ENCODE data around the gene IGDCC3.

The IGDCC3 gene

DNA sequence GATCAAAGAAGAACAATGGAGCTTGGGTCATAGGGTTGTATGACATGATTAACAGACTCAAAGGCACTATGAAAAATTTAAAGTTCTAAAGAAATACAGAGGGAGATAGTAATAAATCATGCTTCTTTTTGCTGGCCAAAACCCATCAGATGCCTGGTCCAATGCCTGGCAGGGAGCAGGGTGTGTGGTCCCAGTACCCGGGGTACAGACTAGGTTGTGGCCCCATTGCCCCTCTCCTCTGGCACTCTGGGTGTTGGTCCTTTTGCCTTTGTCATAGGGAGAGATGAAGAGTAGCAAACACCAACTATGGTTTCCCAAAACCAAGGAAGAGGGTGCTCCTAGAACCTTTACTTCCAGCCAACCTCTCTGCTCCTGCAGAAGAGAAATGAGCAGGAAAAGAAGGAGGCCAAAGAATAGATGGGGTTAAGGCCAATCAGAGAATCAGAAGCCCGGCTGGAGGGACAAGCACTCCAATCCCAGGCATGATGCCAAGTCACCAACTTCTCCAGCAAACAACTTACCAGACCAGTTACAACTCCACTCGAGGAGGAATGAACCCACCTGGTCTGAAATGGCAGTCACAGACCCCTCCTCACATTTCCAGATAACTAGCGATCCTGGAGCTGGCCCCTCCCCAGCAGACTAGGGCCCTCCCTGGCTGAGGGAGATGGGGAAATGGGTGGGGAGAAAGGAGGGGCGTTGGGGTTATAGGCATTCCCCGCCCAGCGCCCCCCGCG lies 1.8 kb downstream of the IGDCC3 start:
- Histone ChIP-seq H3K9me3 (ENCODE audit: control insufficient read depth, low read length) (no peaks in the 10 kb centered on the region), H3K4me3 (ENCODE audit: low read length) (no peak overlapping the region), H3K4me1 (ENCODE audit: control insufficient read depth, insufficient read depth, low read length) (peaks cover 8% of the 10 kb centered on the region), H3K27me3 (replicated peaks; ENCODE audit: control insufficient read depth, insufficient read depth, low read length) (peaks cover 65% of the 10 kb centered on the region), H3K9ac (ENCODE audit: low read length) (no peak overlapping the region), H3K36me3 (ENCODE audit: control insufficient read depth, insufficient read depth, low read length, severe bottlenecking) (no peaks in the 10 kb centered on the region)
- DNase-seq (ENCODE audit: low read depth): no peak

DNA sequence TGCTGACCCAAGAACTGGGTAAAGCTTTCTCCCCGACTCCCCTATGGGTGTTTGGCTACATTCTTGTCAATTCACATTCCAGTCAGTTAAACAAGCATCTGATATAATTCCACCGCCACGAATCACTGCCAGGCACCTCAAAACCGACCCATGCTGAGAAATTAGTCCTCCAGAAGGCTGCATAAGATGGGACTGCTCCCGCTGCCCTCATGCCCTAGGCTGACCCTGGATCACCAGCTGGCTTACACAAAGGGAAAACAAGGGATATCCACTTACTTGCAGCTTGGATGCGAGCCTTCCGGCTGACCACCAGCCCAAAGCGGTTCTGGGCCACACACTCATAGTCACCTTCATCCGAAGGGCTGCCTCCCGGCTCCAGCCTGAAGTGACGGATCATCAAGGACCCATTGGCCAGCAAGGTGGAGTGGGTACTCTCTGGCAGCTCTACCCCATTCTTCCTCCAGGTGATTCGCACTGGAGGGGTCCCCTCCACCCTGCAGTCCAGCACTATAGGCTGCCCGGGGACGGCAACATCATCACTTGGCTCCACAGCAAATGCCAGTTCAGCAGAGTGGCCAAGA lies 2.9 kb downstream of the IGDCC3 start:
- H3K9ac ChIP-seq (ENCODE audit: low read length): no peak overlapping the region
- peaks cover 59% of the 10 kb centered on the region for H3K27me3 ChIP-seq (replicated peaks; ENCODE audit: control insufficient read depth, insufficient read depth, low read length)
- peaks cover 8% of the 10 kb centered on the region for H3K4me1 ChIP-seq (ENCODE audit: control insufficient read depth, insufficient read depth, low read length)
- no peak overlapping the region for H3K4me3 ChIP-seq (ENCODE audit: low read length)
- peak; percentile 35 for DNase-seq (ENCODE audit: low read depth)
- no peaks in the 10 kb centered on the region for H3K36me3 ChIP-seq (ENCODE audit: control insufficient read depth, insufficient read depth, low read length, severe bottlenecking)
- H3K9me3 ChIP-seq (ENCODE audit: control insufficient read depth, low read length): no peaks in the 10 kb centered on the region

DNA sequence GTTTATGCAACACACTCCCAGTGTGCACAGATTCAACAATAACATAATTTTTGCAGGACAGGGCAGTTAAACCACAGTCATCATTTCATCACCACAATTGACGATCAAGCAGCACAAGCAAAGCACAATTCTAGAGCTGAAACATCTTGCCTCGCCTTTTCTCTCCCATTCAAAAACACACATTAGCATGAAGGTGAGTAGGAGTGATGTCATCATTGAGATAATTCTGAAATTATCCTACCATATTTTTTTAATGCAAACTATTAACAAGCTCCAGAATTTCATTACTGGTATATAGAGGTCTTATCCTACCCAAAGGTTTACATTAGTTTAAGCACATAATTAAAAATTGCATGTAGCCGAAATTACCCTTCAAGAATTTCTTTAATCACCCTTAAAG lies 3.5 kb downstream of the IGDCC3 start:
- H3K4me1 ChIP-seq (ENCODE audit: control insufficient read depth, insufficient read depth, low read length): peaks cover 8% of the 10 kb centered on the region
- no peaks in the 10 kb centered on the region for H3K9me3 ChIP-seq (ENCODE audit: control insufficient read depth, low read length)
- H3K27me3 ChIP-seq (replicated peaks; ENCODE audit: control insufficient read depth, insufficient read depth, low read length): peaks cover 58% of the 10 kb centered on the region
- H3K4me3 ChIP-seq (ENCODE audit: low read length): no peak overlapping the region
- DNase-seq (ENCODE audit: low read depth): no peak
- no peak overlapping the region for H3K9ac ChIP-seq (ENCODE audit: low read length)
- H3K36me3 ChIP-seq (ENCODE audit: control insufficient read depth, insufficient read depth, low read length, severe bottlenecking): no peaks in the 10 kb centered on the region

DNA sequence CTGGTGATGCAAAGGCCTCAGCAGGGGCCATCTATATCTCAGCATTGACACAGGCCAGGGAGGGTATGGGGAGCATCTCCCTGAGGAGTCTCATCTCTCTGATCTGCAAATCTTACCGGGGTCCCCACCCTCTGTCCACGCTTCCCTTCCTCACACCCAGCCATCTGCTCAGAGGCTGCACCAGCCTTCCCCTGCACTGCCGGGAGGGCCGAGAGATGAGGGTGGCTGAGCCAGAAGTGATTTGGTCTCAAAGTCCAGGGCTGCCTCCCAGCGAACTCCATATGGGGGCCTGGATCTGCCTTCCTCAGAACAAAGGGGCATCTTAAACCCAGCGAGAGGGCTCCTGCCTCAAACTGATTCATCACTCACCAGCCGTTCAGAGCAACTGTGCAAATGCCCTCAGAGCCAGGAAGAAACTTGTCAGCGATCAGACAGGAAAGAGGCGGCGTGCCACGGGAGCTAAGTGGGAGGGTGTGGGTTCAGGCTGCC lies 4.6 kb downstream of the IGDCC3 start:
- no peak for DNase-seq (ENCODE audit: low read depth)
- H3K27me3 ChIP-seq (replicated peaks; ENCODE audit: control insufficient read depth, insufficient read depth, low read length): peaks cover 56% of the 10 kb centered on the region
- no peaks in the 10 kb centered on the region for H3K9me3 ChIP-seq (ENCODE audit: control insufficient read depth, low read length)
- no peaks in the 10 kb centered on the region for H3K36me3 ChIP-seq (ENCODE audit: control insufficient read depth, insufficient read depth, low read length, severe bottlenecking)
- peaks cover 8% of the 10 kb centered on the region for H3K4me1 ChIP-seq (ENCODE audit: control insufficient read depth, insufficient read depth, low read length)
- H3K9ac ChIP-seq (ENCODE audit: low read length): no peak overlapping the region
- no peak overlapping the region for H3K4me3 ChIP-seq (ENCODE audit: low read length)

DNA sequence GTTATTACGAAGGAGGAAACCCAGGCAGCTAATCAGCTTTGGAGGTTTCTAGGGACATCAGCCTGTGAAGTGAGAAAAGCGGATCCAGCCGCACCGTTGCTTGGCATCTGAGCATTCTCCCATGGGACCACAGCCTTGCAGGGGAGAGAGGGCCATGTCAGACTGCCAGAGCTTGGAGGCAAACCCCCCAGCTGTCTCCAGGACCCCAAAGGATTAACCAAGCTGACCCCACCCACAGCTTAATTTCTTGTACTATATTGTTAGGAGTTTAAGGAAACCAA lies 5.1 kb downstream of the IGDCC3 start:
- no peak overlapping the region for H3K9ac ChIP-seq (ENCODE audit: low read length)
- H3K36me3 ChIP-seq (ENCODE audit: control insufficient read depth, insufficient read depth, low read length, severe bottlenecking): no peaks in the 10 kb centered on the region
- no peak for DNase-seq (ENCODE audit: low read depth)
- peaks cover 8% of the 10 kb centered on the region for H3K4me1 ChIP-seq (ENCODE audit: control insufficient read depth, insufficient read depth, low read length)
- H3K4me3 ChIP-seq (ENCODE audit: low read length): no peak overlapping the region
- no peaks in the 10 kb centered on the region for H3K9me3 ChIP-seq (ENCODE audit: control insufficient read depth, low read length)
- H3K27me3 ChIP-seq (replicated peaks; ENCODE audit: control insufficient read depth, insufficient read depth, low read length): peaks cover 57% of the 10 kb centered on the region

DNA sequence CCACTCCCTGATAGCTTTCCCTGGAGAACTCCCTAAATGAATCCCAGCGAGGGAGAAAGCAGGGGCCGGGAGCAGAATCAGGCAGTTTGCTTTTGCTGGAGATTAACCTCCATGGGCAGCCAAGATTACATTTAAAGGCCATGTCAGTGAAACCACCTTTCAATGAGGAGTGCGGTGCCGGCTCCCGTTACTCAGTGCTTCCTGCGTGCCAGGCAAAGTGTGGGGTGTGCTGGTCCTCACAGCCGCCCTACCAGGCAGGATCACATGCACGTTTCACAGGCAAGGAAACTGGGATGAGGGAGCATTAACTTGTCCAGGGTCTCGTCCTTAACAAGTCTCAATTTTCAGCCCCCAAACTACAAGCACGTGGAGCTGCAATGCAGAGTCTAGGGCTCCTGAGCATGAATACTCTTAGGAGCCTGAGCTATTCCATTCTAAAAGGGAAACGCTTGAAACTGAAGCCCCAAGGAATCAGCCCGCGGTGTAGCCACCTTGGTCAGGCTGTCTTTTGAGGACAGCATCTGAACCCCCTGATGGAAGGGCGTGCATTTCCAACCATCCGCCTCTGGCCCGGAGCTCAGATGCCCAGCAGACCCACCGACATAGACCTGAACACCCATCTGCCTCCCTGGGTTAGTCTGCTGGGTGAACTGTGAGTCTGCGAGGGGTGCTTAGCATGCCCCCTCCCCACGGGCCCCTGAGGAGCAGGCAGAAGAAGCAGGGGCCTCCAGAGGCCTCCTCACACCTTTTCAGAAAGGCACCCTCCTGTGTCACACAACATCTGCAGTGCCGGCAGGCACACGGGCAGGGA lies 5.6 kb downstream of the IGDCC3 start:
- H3K27me3 ChIP-seq (replicated peaks; ENCODE audit: control insufficient read depth, insufficient read depth, low read length): peaks cover 59% of the 10 kb centered on the region
- DNase-seq (ENCODE audit: low read depth): no peak
- no peaks in the 10 kb centered on the region for H3K9me3 ChIP-seq (ENCODE audit: control insufficient read depth, low read length)
- H3K4me1 ChIP-seq (ENCODE audit: control insufficient read depth, insufficient read depth, low read length): peaks cover 6% of the 10 kb centered on the region
- no peak overlapping the region for H3K4me3 ChIP-seq (ENCODE audit: low read length)
- no peak overlapping the region for H3K9ac ChIP-seq (ENCODE audit: low read length)
- H3K36me3 ChIP-seq (ENCODE audit: control insufficient read depth, insufficient read depth, low read length, severe bottlenecking): no peaks in the 10 kb centered on the region

DNA sequence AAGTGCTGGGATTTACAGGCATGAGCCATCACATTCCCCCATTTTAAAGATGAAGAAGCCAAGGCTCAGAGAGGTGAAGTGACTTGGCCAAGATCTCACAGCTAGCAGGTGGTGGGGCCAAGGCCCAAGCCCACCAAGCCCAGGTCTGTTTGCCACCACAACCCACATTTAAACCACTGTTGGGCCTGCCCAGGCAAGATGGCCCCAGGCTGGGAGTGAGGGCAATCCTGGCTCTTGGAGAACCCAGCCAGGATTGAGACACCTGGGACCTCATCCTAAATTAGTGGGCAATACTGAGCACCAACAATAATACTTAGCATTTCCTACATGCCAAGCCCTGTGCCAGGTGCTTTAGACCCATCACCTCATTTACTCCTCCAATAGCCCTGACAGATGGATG lies 6.9 kb downstream of the IGDCC3 start:
- Histone ChIP-seq H3K4me3 (ENCODE audit: low read length) (no peak overlapping the region), H3K36me3 (ENCODE audit: control insufficient read depth, insufficient read depth, low read length, severe bottlenecking) (no peaks in the 10 kb centered on the region), H3K9ac (ENCODE audit: low read length) (no peak overlapping the region), H3K9me3 (ENCODE audit: control insufficient read depth, low read length) (no peaks in the 10 kb centered on the region), H3K27me3 (replicated peaks; ENCODE audit: control insufficient read depth, insufficient read depth, low read length) (peaks cover 55% of the 10 kb centered on the region), H3K4me1 (ENCODE audit: control insufficient read depth, insufficient read depth, low read length) (no peaks in the 10 kb centered on the region)
- DNase-seq (ENCODE audit: low read depth): no peak

DNA sequence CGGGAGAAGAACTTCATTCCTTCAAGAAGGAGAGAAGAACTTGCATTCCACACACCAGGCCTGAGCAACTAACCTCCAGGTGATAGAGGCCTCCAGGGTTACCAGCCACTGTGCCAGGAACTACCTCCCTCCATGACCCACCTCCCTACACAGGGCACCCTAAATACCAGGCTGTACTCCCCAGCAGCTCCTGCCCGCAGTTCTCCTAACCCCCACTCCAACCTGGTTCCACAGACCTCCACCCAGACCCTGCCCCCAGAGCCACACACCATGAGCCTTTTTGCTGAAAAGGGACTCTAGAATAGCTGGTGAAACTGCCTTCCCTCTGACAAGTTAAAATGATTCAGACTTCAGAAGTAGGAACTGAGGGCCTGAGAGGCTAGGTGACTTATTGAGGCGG lies 8.2 kb downstream of the IGDCC3 start:
- H3K9me3 ChIP-seq (ENCODE audit: control insufficient read depth, low read length): no peaks in the 10 kb centered on the region
- H3K27me3 ChIP-seq (replicated peaks; ENCODE audit: control insufficient read depth, insufficient read depth, low read length): peaks cover 52% of the 10 kb centered on the region
- H3K9ac ChIP-seq (ENCODE audit: low read length): no peak overlapping the region
- no peaks in the 10 kb centered on the region for H3K36me3 ChIP-seq (ENCODE audit: control insufficient read depth, insufficient read depth, low read length, severe bottlenecking)
- no peak for DNase-seq (ENCODE audit: low read depth)
- no peak overlapping the region for H3K4me3 ChIP-seq (ENCODE audit: low read length)
- no peaks in the 10 kb centered on the region for H3K4me1 ChIP-seq (ENCODE audit: control insufficient read depth, insufficient read depth, low read length)

DNA sequence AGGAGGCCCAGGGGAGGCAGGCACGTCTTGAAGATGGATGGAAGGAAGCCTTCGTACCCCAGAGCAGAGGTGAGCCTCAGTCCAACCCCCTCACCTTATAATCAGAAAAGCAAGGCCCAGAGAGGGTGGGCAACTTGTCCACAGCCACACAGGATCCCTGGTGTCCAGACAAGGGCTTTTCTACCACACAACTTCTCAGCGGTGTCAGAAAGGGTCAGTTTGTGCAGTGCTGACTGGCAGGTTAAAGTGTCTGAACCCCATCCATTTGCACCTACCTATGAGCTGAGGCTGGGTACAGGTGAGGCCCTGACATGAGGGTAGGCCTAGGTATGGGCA lies 8.6 kb downstream of the IGDCC3 start:
- H3K9me3 ChIP-seq (ENCODE audit: control insufficient read depth, low read length): no peaks in the 10 kb centered on the region
- H3K4me3 ChIP-seq (ENCODE audit: low read length): no peak overlapping the region
- no peak overlapping the region for H3K9ac ChIP-seq (ENCODE audit: low read length)
- DNase-seq (ENCODE audit: low read depth): no peak
- H3K27me3 ChIP-seq (replicated peaks; ENCODE audit: control insufficient read depth, insufficient read depth, low read length): peaks cover 54% of the 10 kb centered on the region
- H3K4me1 ChIP-seq (ENCODE audit: control insufficient read depth, insufficient read depth, low read length): no peaks in the 10 kb centered on the region
- H3K36me3 ChIP-seq (ENCODE audit: control insufficient read depth, insufficient read depth, low read length, severe bottlenecking): no peaks in the 10 kb centered on the region

DNA sequence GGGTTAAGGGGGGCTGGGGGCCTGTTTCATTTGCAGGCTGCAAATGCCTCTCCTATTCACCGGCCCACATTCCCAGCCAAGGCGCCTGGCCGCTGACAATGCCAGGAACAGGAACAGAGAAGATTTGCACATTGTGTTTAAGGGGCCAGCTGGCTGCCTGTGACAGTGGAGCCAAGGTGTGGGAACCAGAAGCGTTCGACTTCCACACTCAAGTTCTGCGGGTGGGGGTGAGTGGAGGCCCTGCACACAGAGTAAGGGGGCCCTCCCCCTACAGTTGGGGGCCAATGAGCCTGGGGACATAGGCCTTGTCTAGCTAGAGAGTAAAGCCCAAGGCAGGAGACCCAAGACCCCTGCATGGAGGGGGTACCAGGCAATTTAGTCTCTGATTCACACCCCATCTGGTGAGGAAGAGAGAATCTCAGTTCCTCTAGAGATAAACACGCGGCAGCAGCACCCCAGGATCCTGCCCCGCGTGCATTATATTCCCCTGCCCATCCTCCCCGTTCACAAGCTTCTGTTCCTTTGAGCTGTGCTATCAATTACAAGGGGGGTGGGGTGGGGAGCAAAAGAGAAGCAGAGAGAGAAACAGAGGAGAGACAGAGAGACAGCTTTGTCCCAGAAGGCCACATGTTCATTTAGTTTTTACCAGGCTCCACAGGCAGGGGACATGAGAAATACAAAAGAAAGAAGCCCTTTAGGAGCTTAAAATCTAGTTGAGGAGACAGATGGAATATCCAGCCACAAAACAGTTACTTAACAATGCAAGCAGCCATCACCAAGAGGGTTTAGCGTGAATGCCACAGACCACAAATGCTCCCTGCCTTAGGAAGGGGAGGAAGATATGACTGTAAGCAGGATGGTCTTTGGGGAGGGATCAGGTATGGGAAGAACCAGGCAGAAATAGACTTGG lies 9.2 kb downstream of the IGDCC3 start:
- H3K27me3 ChIP-seq (replicated peaks; ENCODE audit: control insufficient read depth, insufficient read depth, low read length): peaks cover 56% of the 10 kb centered on the region
- no peak for DNase-seq (ENCODE audit: low read depth)
- H3K36me3 ChIP-seq (ENCODE audit: control insufficient read depth, insufficient read depth, low read length, severe bottlenecking): no peaks in the 10 kb centered on the region
- no peaks in the 10 kb centered on the region for H3K4me1 ChIP-seq (ENCODE audit: control insufficient read depth, insufficient read depth, low read length)
- no peak overlapping the region for H3K9ac ChIP-seq (ENCODE audit: low read length)
- no peaks in the 10 kb centered on the region for H3K9me3 ChIP-seq (ENCODE audit: control insufficient read depth, low read length)
- H3K4me3 ChIP-seq (ENCODE audit: low read length): no peak overlapping the region
